ENCODE data around the gene BMPER.

DNA sequence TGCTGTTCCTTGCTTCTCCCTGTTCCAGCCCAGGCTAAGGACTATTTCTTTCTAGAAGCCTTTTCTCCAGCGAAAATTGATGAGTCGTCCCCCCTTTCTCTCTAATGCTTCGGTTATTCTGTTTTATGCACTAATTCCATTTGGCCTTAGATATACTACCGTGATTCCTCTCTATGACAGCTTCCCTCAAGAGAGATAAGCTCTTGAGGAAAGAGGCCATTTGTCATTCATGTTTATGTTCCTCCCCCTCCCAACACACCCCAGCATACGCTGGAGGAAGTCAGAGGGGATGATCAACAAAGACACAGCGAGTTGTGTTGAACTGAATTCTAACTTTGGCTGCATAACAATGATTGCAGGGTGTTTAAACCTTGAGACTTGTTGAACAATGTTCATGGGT lies 198.8 kb downstream of the BMPER start:
- TF ChIP-seq POLR2A (IDR thresholded peaks at IDR 0.05; ENCODE audit: low read depth, low read length) (no peak), POLR2AphosphoS5 (IDR thresholded peaks at IDR 0.05; ENCODE audit: low read depth, low read length) (no peak)

Data from GM12892 (cell line).